HCT116 (cell line): ENCODE measurements around the gene FCRL3. TPM values are rescaled to one million over a fixed set of nuclear protein-coding genes. Genes with fewer than 3 reads are reported as not detected.

Experiments
- ATAC-seq: fragments of 200-7000 bp; cut with Tn5 transposase; 2 replicates; pipeline ENCODE4 v1.9.1; 2020; ENCODE audit warnings: mild to moderate bottlenecking, moderate library complexity
- BruUV-seq: library from RNA; stranded (reverse); fragments of 400-500 nt; replicated peaks from 2 replicates; lab custom pipeline; 2021; lab: Mats Ljungman, UMichigan
- CTCF ChIA-PET: fragments of 300-600 bp; sonication (Branson Sonifier 250); formaldehyde crosslinking; loops from one replicate; lab custom pipeline; 2021; ENCODE audit warnings: antibody characterized with exemption; lab: Charles Lee
- POLR2A ChIA-PET: fragments of 300-600, 350-600 bp; sonication (Branson Sonifier 250); formaldehyde crosslinking; loops from one replicate; lab custom pipeline; 2021; ENCODE audit warnings: antibody characterized with exemption; lab: Charles Lee
- RAD21 ChIA-PET, 2 experiments: fragments of 300-600 bp; sonication (Branson Sonifier 250); formaldehyde crosslinking; loops; one replicate each; lab custom pipeline; 2023; ENCODE audit warnings: low total read pairs in 2 of 2; ENCODE audit not compliant: uncharacterized antibody in 2 of 2, unreplicated experiment in 2 of 2, low non-redundant PET in 1 of 2; lab: Charles Lee
- DNase-seq: peaks from one replicate; pipeline ENCODE4 v3.0.0-alpha.2; 2010; ENCODE audit warnings: low read depth, low spot score
- H2AFZ ChIP-seq: fragments of 200-600 bp; shearing (Covaris generic), sonication (generic); 2 replicates; pipeline ENCODE4 v1.6.1; 2017; ENCODE audit warnings: low read depth, mixed run types, mixed read lengths, antibody characterized with exemption, low read length; ENCODE audit not compliant: poor library complexity, severe bottlenecking
- H3K27ac ChIP-seq: 2 replicates; pipeline ENCODE4 v1.5.1; 2012; ENCODE audit warnings: low read depth, low read length
- H3K27me3 ChIP-seq: fragments of 200-600 bp; sonication (generic); 2 replicates; pipeline ENCODE4 v1.6.1; 2016; ENCODE audit warnings: mixed run types, low read length, mixed read lengths; ENCODE audit not compliant: insufficient read depth
- H3K36me3 ChIP-seq, 2 experiments: fragments of 200-500 bp in 1 of 2; fragments of 200-600 bp in 1 of 2; sonication (Bioruptor generic) in 1 of 2; sonication (generic) in 1 of 2; 2 replicates each; pipeline versions ENCODE4 v1.5.1 to v1.6.1; 2014 to 2016; ENCODE audit warnings: low read length in 2 of 2, inconsistent platforms in 1 of 2, mixed read lengths in 1 of 2, mixed run types in 1 of 2; ENCODE audit not compliant: insufficient read depth in 2 of 2, control insufficient read depth in 1 of 2
- H3K4me1 ChIP-seq, 2 experiments: fragments of 200-600 bp in 1 of 2; sonication (generic) in 1 of 2; 2 replicates each; pipeline versions ENCODE4 v1.5.1 to v1.6.1; 2012 to 2017; ENCODE audit warnings: low read length in 2 of 2, inconsistent platforms in 1 of 2, mild to moderate bottlenecking in 1 of 2, mixed read lengths in 1 of 2, mixed run types in 1 of 2, moderate library complexity in 1 of 2; ENCODE audit not compliant: insufficient read depth in 2 of 2, control insufficient read depth in 1 of 2
- H3K4me2 ChIP-seq: fragments of 200-600 bp; sonication (generic); 2 replicates; pipeline ENCODE4 v1.6.1; 2017; ENCODE audit warnings: mixed run types, low read length, mixed read lengths
- H3K4me3 ChIP-seq, 2 experiments: fragments of 200-600 bp in 1 of 2; sonication (generic) in 1 of 2; replicated peaks in 1 of 2; 2 replicates each; pipeline ENCODE4 v1.5.1; 2011 to 2016; ENCODE audit warnings: low read length in 2 of 2, control low read depth in 1 of 2, low read depth in 1 of 2, mild to moderate bottlenecking in 1 of 2, mixed read lengths in 1 of 2, mixed run types in 1 of 2
- H3K79me2 ChIP-seq: fragments of 200-600 bp; sonication (generic); 2 replicates; pipeline ENCODE4 v1.6.1; 2017; ENCODE audit warnings: mild to moderate bottlenecking, mixed run types, low read length, moderate library complexity, mixed read lengths; ENCODE audit not compliant: insufficient read depth
- H3K9ac ChIP-seq: fragments of 200-600 bp; sonication (generic); 2 replicates; pipeline ENCODE4 v1.6.1; 2016; ENCODE audit warnings: low read length, mixed read lengths
- H3K9me2 ChIP-seq: fragments of 200-600 bp; sonication (generic), shearing (Covaris generic); 2 replicates; pipeline ENCODE4 v1.6.1; 2017; ENCODE audit warnings: mixed run types, mild to moderate bottlenecking, moderate library complexity; ENCODE audit not compliant: insufficient read depth
- H3K9me3 ChIP-seq, 2 experiments: fragments of 200-500 bp in 1 of 2; fragments of 200-600 bp in 1 of 2; sonication (Bioruptor generic) in 1 of 2; sonication (generic) in 1 of 2; 2 replicates each; pipeline ENCODE4 v1.6.1; 2014 to 2017; ENCODE audit warnings: low read length in 2 of 2, mixed read lengths in 2 of 2, inconsistent platforms in 1 of 2, low read depth in 1 of 2, mild to moderate bottlenecking in 1 of 2, mixed run types in 1 of 2, moderate library complexity in 1 of 2; ENCODE audit not compliant: control insufficient read depth in 1 of 2, insufficient read depth in 1 of 2
- H4K20me1 ChIP-seq: fragments of 200-600 bp; sonication (generic), shearing (Covaris generic); 2 replicates; pipeline ENCODE4 v1.6.1; 2017; ENCODE audit warnings: mixed run types, mild to moderate bottlenecking, moderate library complexity; ENCODE audit not compliant: insufficient read depth
- CEBPB ChIP-seq: IDR thresholded peaks from 2 replicates; pipeline ENCODE4 v1.6.1; 2012; ENCODE audit warnings: low read depth
- ELF1 ChIP-seq: IDR thresholded peaks from 2 replicates; pipeline ENCODE4 v1.6.1; 2012; ENCODE audit warnings: low read depth, borderline replicate concordance
- POLR2A ChIP-seq: IDR thresholded peaks from 2 replicates; pipeline ENCODE4 v1.7.0; 2011; ENCODE audit warnings: borderline replicate concordance; ENCODE audit not compliant: insufficient read depth, insufficient read length; ENCODE audit errors: extremely low read depth
- RAD21 ChIP-seq: IDR thresholded peaks from 2 replicates; pipeline ENCODE4 v1.6.1; 2012; ENCODE audit warnings: low read depth, mild to moderate bottlenecking
- SIN3A ChIP-seq: IDR thresholded peaks from 2 replicates; pipeline ENCODE4 v1.6.1; 2012; ENCODE audit warnings: low read depth
- SP1 ChIP-seq: IDR thresholded peaks from 2 replicates; pipeline ENCODE4 v1.6.1; 2012; ENCODE audit warnings: low read depth
- SRF ChIP-seq: IDR thresholded peaks from 2 replicates; pipeline ENCODE4 v1.6.1; 2012; ENCODE audit warnings: low read depth
- TCF7L2 ChIP-seq: IDR thresholded peaks from 2 replicates; pipeline ENCODE4 v1.7.0; 2011; ENCODE audit warnings: borderline replicate concordance, inconsistent platforms; ENCODE audit not compliant: insufficient read depth, insufficient read length; ENCODE audit errors: extremely low read depth
- ZNF274 ChIP-seq: fragments of 200-500 bp; sonication (Bioruptor generic); IDR thresholded peaks from 2 replicates; pipeline ENCODE4 v1.6.1; 2014; ENCODE audit warnings: mild to moderate bottlenecking, low read depth, low read length, inconsistent platforms
- intact Hi-C: fragments of 100-400 bp; cut with micrococcal nuclease; formaldehyde crosslinking; loops from 2 replicates; pipeline ENCODE4 v1.10.0; 2022
- total RNA-seq: library from RNA; stranded (reverse); gene quantifications from one replicate; pipeline ENCODE4 v1.2.1, GENCODE V29; 2021; ENCODE audit not compliant: unreplicated experiment
- TF ChIP-seq, protein P1 (sequence below): IDR thresholded peaks from 2 replicates; pipeline ENCODE4 v1.6.1; 2012
- TF ChIP-seq, protein P2 (sequence below), 3 experiments: fragments of 200-600 bp in 1 of 3; sonication (generic) in 1 of 3; IDR thresholded peaks in 2 of 3; conservative IDR thresholded peaks in 1 of 3; 2 replicates each; pipeline ENCODE4 v1.5.1; 2012 to 2017; ENCODE audit warnings: low read depth in 2 of 3, low read length in 2 of 3, antibody characterized with exemption in 1 of 3, borderline replicate concordance in 1 of 3, control low read depth in 1 of 3, mild to moderate bottlenecking in 1 of 3, mixed read lengths in 1 of 3, mixed run types in 1 of 3, moderate library complexity in 1 of 3; ENCODE audit not compliant: insufficient read depth in 1 of 3

The FCRL3 gene
- total RNA-seq, 1 experiment from 2014 or later, result not detected

DNA sequence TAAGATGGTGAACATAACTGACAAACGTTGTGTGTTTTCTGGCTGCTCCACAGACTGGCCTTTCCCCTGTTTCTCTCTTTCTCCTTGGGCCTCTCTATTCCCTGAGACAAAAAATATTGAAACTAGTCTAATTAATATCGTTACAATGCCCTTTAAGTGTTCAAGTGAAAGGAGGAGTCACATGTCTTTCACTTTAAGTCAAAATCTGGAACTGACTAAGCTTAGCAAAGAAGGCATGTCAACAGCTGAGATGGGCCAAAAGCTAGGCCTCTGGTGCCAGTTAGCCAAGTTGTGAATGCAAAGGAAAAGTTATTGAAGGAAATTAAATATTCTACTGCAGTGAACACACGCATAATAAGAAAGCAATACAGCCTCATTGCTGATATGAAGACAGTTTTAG is 32.2 kb upstream of the FCRL3 start:
- no peaks in the 10 kb centered on the region for H3K79me2 ChIP-seq
- no peaks in the 10 kb centered on the region for H3K27me3 ChIP-seq
- no peak for ATAC-seq
- ChIA-PET POLR2A (no interaction called here), RAD21 (no interaction called here), CTCF (no interaction called here)
- intact Hi-C loops, result no loop called here
- H3K27ac ChIP-seq, result no peak overlapping the region
- no peaks in the 10 kb centered on the region for H3K36me3 ChIP-seq
- H3K9me3 ChIP-seq, result no peaks in the 10 kb centered on the region
- no peak for DNase-seq
- H2AFZ ChIP-seq, result no peak overlapping the region
- no peak overlapping the region for H3K9ac ChIP-seq
- no peak overlapping the region for H3K4me3 ChIP-seq
- H3K4me1 ChIP-seq, result no peaks in the 10 kb centered on the region
- no peaks in the 10 kb centered on the region for H4K20me1 ChIP-seq
- no TSS peak for BruUV-seq
- H3K9me2 ChIP-seq, result no peaks in the 10 kb centered on the region
- no peak overlapping the region for H3K4me2 ChIP-seq
- no peak for TF ChIP-seq ZNF274
- TF ChIP-seq, protein P1, sequence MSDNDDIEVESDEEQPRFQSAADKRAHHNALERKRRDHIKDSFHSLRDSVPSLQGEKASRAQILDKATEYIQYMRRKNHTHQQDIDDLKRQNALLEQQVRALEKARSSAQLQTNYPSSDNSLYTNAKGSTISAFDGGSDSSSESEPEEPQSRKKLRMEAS, result no peak
- no peak for TF ChIP-seq SP1
- TF ChIP-seq SIN3A, result no peak
- no peak for TF ChIP-seq POLR2A
- TF ChIP-seq, protein P2, sequence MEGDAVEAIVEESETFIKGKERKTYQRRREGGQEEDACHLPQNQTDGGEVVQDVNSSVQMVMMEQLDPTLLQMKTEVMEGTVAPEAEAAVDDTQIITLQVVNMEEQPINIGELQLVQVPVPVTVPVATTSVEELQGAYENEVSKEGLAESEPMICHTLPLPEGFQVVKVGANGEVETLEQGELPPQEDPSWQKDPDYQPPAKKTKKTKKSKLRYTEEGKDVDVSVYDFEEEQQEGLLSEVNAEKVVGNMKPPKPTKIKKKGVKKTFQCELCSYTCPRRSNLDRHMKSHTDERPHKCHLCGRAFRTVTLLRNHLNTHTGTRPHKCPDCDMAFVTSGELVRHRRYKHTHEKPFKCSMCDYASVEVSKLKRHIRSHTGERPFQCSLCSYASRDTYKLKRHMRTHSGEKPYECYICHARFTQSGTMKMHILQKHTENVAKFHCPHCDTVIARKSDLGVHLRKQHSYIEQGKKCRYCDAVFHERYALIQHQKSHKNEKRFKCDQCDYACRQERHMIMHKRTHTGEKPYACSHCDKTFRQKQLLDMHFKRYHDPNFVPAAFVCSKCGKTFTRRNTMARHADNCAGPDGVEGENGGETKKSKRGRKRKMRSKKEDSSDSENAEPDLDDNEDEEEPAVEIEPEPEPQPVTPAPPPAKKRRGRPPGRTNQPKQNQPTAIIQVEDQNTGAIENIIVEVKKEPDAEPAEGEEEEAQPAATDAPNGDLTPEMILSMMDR (IDR thresholded peaks at IDR 0.05 in 2 of 3, conservative IDR thresholded peaks at IDR 0.05 in 1 of 3; ENCODE audit: borderline replicate concordance in 1 of 3, insufficient read depth in 1 of 3, low read depth in 2 of 3, low read length in 2 of 3), result no peak
- TF ChIP-seq ELF1, result no peak
- TF ChIP-seq TCF7L2, result no peak
- no peak for TF ChIP-seq CEBPB
- no peak for TF ChIP-seq SRF
- no peak for TF ChIP-seq RAD21
